OCI-LY3 (cell line): ENCODE measurements around the gene ENGASE.

Experiments used
- CTCF ChIP-seq: fragments of 200-600, 300-600 bp; sonication (generic); IDR thresholded peaks from 2 replicates; pipeline ENCODE4 v1.5.1; 2014; ENCODE audit warnings: antibody characterized with exemption, low read length, low read depth
- EZH2phosphoT487 ChIP-seq: fragments of 200-600 bp; shearing (Covaris generic); IDR thresholded peaks from 2 replicates; pipeline ENCODE4 v1.6.1; 2018; ENCODE audit warnings: antibody characterized with exemption, mixed run types, low read depth

- no peak for TF ChIP-seq CTCF
- TF ChIP-seq EZH2phosphoT487: no peak
Observed at GRCh38 chr17:79131701-79132100, 57.1 kb downstream of the ENGASE start.
